ENCODE measurements around the gene AMZ1.

The AMZ1 gene

GRCh38 chr7:2687881-2688318, at the start of gene AMZ1:
Gene AMZ1 (plus strand): TSS chr7:2688202. CDS start chr7:2700452, 12,250 bp downstream.
- peak in 1 of 42 donors; percentile 13 for DNase-seq
- intact Hi-C loops (cut with DNase I), result loop anchor here (10.0 kb wide), 1 partner anchor 123 kb away; no protein-coding TSS in a partner anchor

GRCh38 chr7:2638224-2638991, 49.6 kb upstream of the AMZ1 start:
- DNase-seq, result peak in 27 of 42 donors; percentile 39 to 84 (median 62)
- intact Hi-C loops (cut with DNase I), result loop anchor here (10.0 kb wide), 1 partner anchor 84 kb away; the partner anchor contains the start of genes BRAT1 and IQCE

GRCh38 chr7:2639181-2639681, 48.8 kb upstream of the AMZ1 start:
- DNase-seq, result peak in 7 of 42 donors; percentile 49 to 70 (median 50)
- intact Hi-C loops (cut with DNase I), result loop anchor here (10.0 kb wide), 1 partner anchor 84 kb away; the partner anchor contains the start of genes BRAT1 and IQCE

GRCh38 chr7:2639695-2640481, 48.1 kb upstream of the AMZ1 start:
- intact Hi-C loops (cut with DNase I), result loop anchor here (10.0 kb wide), 1 partner anchor 85 kb away; the partner anchor contains the start of genes BRAT1 and IQCE
- no peak for DNase-seq

- intact Hi-C loops (cut with DNase I), result no loop called here
- no peak for DNase-seq
These were observed 47.5 kb upstream of the AMZ1 start for GRCh38 chr7:2640482-2640830.

- no peak for DNase-seq
- intact Hi-C loops (cut with DNase I), result no loop called here
These were observed 47.1 kb upstream of the AMZ1 start for GRCh38 chr7:2640846-2641316.

- intact Hi-C loops (cut with DNase I), result no loop called here
- peak; percentile 55 to 91 (median 79) for DNase-seq
These were observed 46.3 kb upstream of the AMZ1 start for GRCh38 chr7:2641406-2642393.

GRCh38 chr7:2643386-2644219, 44.4 kb upstream of the AMZ1 start:
- intact Hi-C loops (cut with DNase I), result no loop called here
- DNase-seq, result no peak

GRCh38 chr7:2644220-2644561, 43.8 kb upstream of the AMZ1 start:
- intact Hi-C loops (cut with DNase I), result no loop called here
- DNase-seq, result no peak

- DNase-seq, result no peak
- intact Hi-C loops (cut with DNase I), result no loop called here
These were observed 43.3 kb upstream of the AMZ1 start for GRCh38 chr7:2644562-2645273.

- peak in 1 of 42 donors; percentile 56 for DNase-seq
- intact Hi-C loops (cut with DNase I), result no loop called here
These were observed 42.6 kb upstream of the AMZ1 start for GRCh38 chr7:2645274-2645868.

GRCh38 chr7:2646336-2646679, 41.7 kb upstream of the AMZ1 start:
- DNase-seq, result no peak
- intact Hi-C loops (cut with DNase I), result no loop called here

- peak in 4 of 42 donors; percentile 44 to 74 (median 54) for DNase-seq
- intact Hi-C loops (cut with DNase I), result no loop called here
These were observed 41.1 kb upstream of the AMZ1 start for GRCh38 chr7:2646680-2647571.

GRCh38 chr7:2647594-2648172, 40.3 kb upstream of the AMZ1 start:
- DNase-seq, result no peak
- intact Hi-C loops (cut with DNase I), result no loop called here

GRCh38 chr7:2649139-2649838, 38.7 kb upstream of the AMZ1 start:
- intact Hi-C loops (cut with DNase I), result no loop called here
- DNase-seq, result no peak
